MM.1S (cell line): ENCODE data around the gene ZFP36L1.

Experiments used
- DNase-seq: peaks from one replicate; pipeline ENCODE4 v3.0.0-alpha.2; 2015
- H2AFZ ChIP-seq: fragments of 300-600 bp; sonication (generic); 2 replicates; pipeline ENCODE4 v1.6.0; 2016; ENCODE audit warnings: antibody characterized with exemption, low read length
- H3F3A ChIP-seq: fragments of 300-600 bp; sonication (generic); 2 replicates; pipeline ENCODE4 v1.6.1; 2016; ENCODE audit warnings: mild to moderate bottlenecking, antibody characterized with exemption, low read length, moderate library complexity, mixed read lengths; ENCODE audit not compliant: insufficient read depth
- H3K27ac ChIP-seq: fragments of 300-600 bp; sonication (generic); 2 replicates; pipeline ENCODE4 v1.5.1; 2016; ENCODE audit warnings: mild to moderate bottlenecking, low read length
- H3K27me3 ChIP-seq: fragments of 300-600 bp; sonication (generic); replicated peaks from 2 replicates; pipeline ENCODE4 v1.6.0; 2016; ENCODE audit warnings: low read length; ENCODE audit not compliant: insufficient read depth
- H3K36me3 ChIP-seq: fragments of 300-600 bp; sonication (generic); replicated peaks from 2 replicates; pipeline ENCODE4 v1.6.1; 2016; ENCODE audit warnings: mild to moderate bottlenecking, low read length, mixed read lengths; ENCODE audit not compliant: insufficient read depth
- H3K4me1 ChIP-seq: fragments of 300-600 bp; sonication (generic); 2 replicates; pipeline ENCODE4 v1.6.1; 2016; ENCODE audit warnings: low read length, mixed read lengths
- H3K4me2 ChIP-seq: fragments of 300-600 bp; sonication (generic); 2 replicates; pipeline ENCODE4 v1.6.0; 2016; ENCODE audit warnings: low read depth, low read length
- H3K4me3 ChIP-seq: fragments of 300-600 bp; sonication (generic); 2 replicates; pipeline ENCODE4 v1.5.1; 2016; ENCODE audit warnings: low read length, mixed read lengths
- H3K79me2 ChIP-seq: fragments of 300-600 bp; sonication (generic); 2 replicates; pipeline ENCODE4 v1.6.1; 2016; ENCODE audit warnings: mixed run types, low read length, mixed read lengths
- H3K9ac ChIP-seq: fragments of 300-600 bp; sonication (generic); 2 replicates; pipeline ENCODE4 v1.6.1; 2016; ENCODE audit warnings: low read length, mixed read lengths
- H3K9me2 ChIP-seq: fragments of 300-600 bp; sonication (generic); replicated peaks from 2 replicates; pipeline ENCODE4 v1.6.1; 2016; ENCODE audit warnings: mild to moderate bottlenecking, low read length, mixed read lengths; ENCODE audit not compliant: insufficient read depth
- H3K9me3 ChIP-seq: fragments of 300-600 bp; sonication (generic); replicated peaks from 2 replicates; pipeline ENCODE4 v1.6.1; 2016; ENCODE audit warnings: mild to moderate bottlenecking, low read length, mixed read lengths; ENCODE audit not compliant: insufficient read depth
- H4K20me1 ChIP-seq: fragments of 300-600 bp; sonication (generic); 2 replicates; pipeline ENCODE4 v1.6.1; 2016; ENCODE audit warnings: mild to moderate bottlenecking, low read length, moderate library complexity, mixed read lengths; ENCODE audit not compliant: insufficient read depth
- CTCF ChIP-seq: fragments of 300-600 bp; sonication (generic); IDR thresholded peaks from 2 replicates; pipeline ENCODE4 v1.5.1; 2016; ENCODE audit warnings: antibody characterized with exemption, low read length, mixed read lengths
- EZH2 ChIP-seq: fragments of 300-600 bp; sonication (generic); optimal IDR thresholded peaks from 2 replicates; pipeline ENCODE3; 2017; ENCODE audit warnings: low read depth, mild to moderate bottlenecking, antibody characterized with exemption, low read length, mixed read lengths
- EZH2phosphoT487 ChIP-seq: fragments of 300-600 bp; sonication (generic); IDR thresholded peaks from 2 replicates; pipeline ENCODE4 v1.6.1; 2018; ENCODE audit warnings: antibody characterized with exemption, low read length

The ZFP36L1 gene

GRCh38 chr14:68741839-68742470 is 50.9 kb downstream of the ZFP36L1 start:
- Histone ChIP-seq H3K79me2 (no peaks in the 10 kb centered on the region), H3K27ac (no peak overlapping the region), H3K4me1 (no peaks in the 10 kb centered on the region), H4K20me1 (no peaks in the 10 kb centered on the region), H3F3A (no peaks in the 10 kb centered on the region), H3K4me3 (no peak overlapping the region), H3K27me3 (no peaks in the 10 kb centered on the region), H3K9ac (no peak overlapping the region), H3K9me3 (no peaks in the 10 kb centered on the region), H2AFZ (no peak overlapping the region), H3K9me2 (no peaks in the 10 kb centered on the region), H3K4me2 (no peak overlapping the region), H3K36me3 (no peaks in the 10 kb centered on the region)
- TF ChIP-seq EZH2 (no peak), CTCF (no peak), EZH2phosphoT487 (no peak)
- DNase-seq: no peak

- no peaks in the 10 kb centered on the region for H3K4me1 ChIP-seq
- no peak for TF ChIP-seq EZH2phosphoT487
- no peak for DNase-seq
- no peaks in the 10 kb centered on the region for H3K9me3 ChIP-seq
- H3K9ac ChIP-seq: no peak overlapping the region
- H3K27me3 ChIP-seq: no peaks in the 10 kb centered on the region
- H3K4me2 ChIP-seq: no peak overlapping the region
- H3F3A ChIP-seq: no peaks in the 10 kb centered on the region
- no peak overlapping the region for H2AFZ ChIP-seq
- no peaks in the 10 kb centered on the region for H3K9me2 ChIP-seq
- H3K79me2 ChIP-seq: no peaks in the 10 kb centered on the region
- no peak overlapping the region for H3K27ac ChIP-seq
- no peaks in the 10 kb centered on the region for H3K36me3 ChIP-seq
- no peaks in the 10 kb centered on the region for H4K20me1 ChIP-seq
- no peak overlapping the region for H3K4me3 ChIP-seq
Measured at GRCh38 chr14:68741477-68741791, 51.4 kb downstream of the ZFP36L1 start.

DNA sequence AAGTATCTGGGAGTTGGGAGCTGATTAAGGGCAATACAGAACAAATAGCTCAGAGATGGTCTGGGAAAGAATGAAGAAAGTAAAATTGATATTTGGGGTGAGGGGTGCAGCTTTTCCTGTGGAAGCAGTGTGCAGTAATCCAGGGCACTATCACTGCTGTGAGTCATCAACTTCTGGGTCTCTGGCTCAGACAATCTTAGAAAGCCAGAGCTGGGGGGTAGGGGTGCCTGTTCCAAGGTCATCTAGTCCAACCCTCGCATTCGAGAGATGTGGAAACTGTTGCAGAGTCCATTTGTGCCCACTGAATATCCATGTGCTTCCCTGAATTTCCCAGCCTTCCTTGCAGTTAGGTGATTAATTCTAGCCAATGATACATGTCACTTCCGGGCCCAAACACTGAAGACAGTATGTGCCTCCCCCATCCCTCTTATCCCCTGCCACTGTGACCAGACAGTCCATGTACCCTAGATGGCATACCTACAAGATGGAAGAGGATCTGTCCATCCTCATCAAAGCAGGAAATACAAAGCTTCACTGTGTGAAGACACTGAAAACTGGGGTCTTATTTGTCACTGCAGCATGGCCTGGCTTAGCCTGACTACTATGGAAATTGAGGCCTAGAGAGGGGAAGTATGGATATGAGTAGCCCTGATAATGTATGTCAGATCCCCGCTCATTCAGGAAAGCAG is 51.9 kb downstream of the ZFP36L1 start:
- Histone ChIP-seq H3K4me2 (no peak overlapping the region), H3K79me2 (no peaks in the 10 kb centered on the region), H3K9ac (no peak overlapping the region), H3K27ac (no peak overlapping the region), H3K9me3 (no peaks in the 10 kb centered on the region), H4K20me1 (no peaks in the 10 kb centered on the region), H3K36me3 (no peaks in the 10 kb centered on the region), H3K27me3 (no peaks in the 10 kb centered on the region), H2AFZ (no peak overlapping the region), H3F3A (no peaks in the 10 kb centered on the region), H3K9me2 (no peaks in the 10 kb centered on the region), H3K4me3 (no peak overlapping the region), H3K4me1 (no peaks in the 10 kb centered on the region)
- no peak for DNase-seq
- no peak for TF ChIP-seq EZH2phosphoT487
- TF ChIP-seq EZH2: no peak
- no peak for TF ChIP-seq CTCF

- DNase-seq: no peak
- Histone ChIP-seq H3K79me2 (no peaks in the 10 kb centered on the region), H3K4me2 (no peak overlapping the region), H3K4me1 (peaks cover 4% of the 10 kb centered on the region; the same call in 1 of the 2 replicates), H4K20me1 (no peaks in the 10 kb centered on the region), H3K9me3 (no peaks in the 10 kb centered on the region), H3K36me3 (no peaks in the 10 kb centered on the region), H3K9me2 (no peaks in the 10 kb centered on the region), H3K4me3 (no peak overlapping the region), H3K27ac (no peak overlapping the region), H3F3A (no peaks in the 10 kb centered on the region), H2AFZ (no peak overlapping the region), H3K9ac (no peak overlapping the region), H3K27me3 (no peaks in the 10 kb centered on the region)
- TF ChIP-seq EZH2phosphoT487 (no peak), EZH2 (no peak)
Measured at GRCh38 chr14:68739701-68740100, 53.2 kb downstream of the ZFP36L1 start.
